Measurements from ENCODE around the gene KRTAP4-4.

- TF ChIP-seq, protein P1, sequence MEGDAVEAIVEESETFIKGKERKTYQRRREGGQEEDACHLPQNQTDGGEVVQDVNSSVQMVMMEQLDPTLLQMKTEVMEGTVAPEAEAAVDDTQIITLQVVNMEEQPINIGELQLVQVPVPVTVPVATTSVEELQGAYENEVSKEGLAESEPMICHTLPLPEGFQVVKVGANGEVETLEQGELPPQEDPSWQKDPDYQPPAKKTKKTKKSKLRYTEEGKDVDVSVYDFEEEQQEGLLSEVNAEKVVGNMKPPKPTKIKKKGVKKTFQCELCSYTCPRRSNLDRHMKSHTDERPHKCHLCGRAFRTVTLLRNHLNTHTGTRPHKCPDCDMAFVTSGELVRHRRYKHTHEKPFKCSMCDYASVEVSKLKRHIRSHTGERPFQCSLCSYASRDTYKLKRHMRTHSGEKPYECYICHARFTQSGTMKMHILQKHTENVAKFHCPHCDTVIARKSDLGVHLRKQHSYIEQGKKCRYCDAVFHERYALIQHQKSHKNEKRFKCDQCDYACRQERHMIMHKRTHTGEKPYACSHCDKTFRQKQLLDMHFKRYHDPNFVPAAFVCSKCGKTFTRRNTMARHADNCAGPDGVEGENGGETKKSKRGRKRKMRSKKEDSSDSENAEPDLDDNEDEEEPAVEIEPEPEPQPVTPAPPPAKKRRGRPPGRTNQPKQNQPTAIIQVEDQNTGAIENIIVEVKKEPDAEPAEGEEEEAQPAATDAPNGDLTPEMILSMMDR (IDR thresholded peaks at IDR 0.05) = no peak
- TF ChIP-seq POLR2AphosphoS5 (IDR thresholded peaks at IDR 0.05) (no peak), POLR2A (IDR thresholded peaks at IDR 0.05; ENCODE audit: low read depth) (no peak)
Measured at GRCh38 chr17:41178341-41178740, 17.8 kb upstream of the KRTAP4-4 start.
